ENCODE data around the gene NFKBIA.

DNA sequence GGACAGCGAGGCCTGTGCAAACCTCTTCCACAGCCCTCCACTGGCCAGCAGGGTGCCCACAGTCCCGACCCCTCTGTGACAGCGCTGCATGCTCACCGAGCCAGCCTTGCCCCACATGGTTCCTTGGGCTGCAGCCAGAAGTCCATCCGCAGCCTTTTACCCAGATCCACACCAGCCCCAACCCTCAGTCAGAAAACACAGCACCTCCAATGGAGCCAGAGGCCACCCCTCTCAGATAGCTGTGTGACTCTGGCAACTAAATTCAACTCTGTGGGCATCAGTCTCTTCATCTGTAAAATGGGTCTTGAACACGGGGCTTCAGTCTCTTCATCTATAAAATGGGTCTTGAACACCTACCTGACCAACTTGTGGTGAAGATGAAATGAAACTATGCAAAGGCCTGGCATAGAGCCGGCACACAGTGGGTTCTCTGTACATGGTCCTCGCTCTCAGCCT, 38.0 kb downstream of the NFKBIA start:
- TF ChIP-seq CTCF (IDR thresholded peaks at IDR 0.05; ENCODE audit: low read depth, low read length, poor library complexity, severe bottlenecking) (no peak), EZH2phosphoT487 (IDR thresholded peaks at IDR 0.05; ENCODE audit: borderline replicate concordance, low read length) (no peak)
